GM23338 (cell line): ENCODE measurements around the gene FZD2.

ENCODE experiments used
- CREB1 ChIP-seq: fragments of 250-450 bp; sonication (Bioruptor Pico); IDR thresholded peaks from 2 replicates; pipeline ENCODE4 v1.5.0; 2020; ENCODE audit warnings: low read depth, mild to moderate bottlenecking, moderate library complexity
- CTCF ChIP-seq, 2 experiments: fragments of 200-600 bp in 1 of 2; sonication (generic) in 1 of 2; conservative IDR thresholded peaks; 2 replicates each; pipeline versions ENCODE4 v1.5.1 to v1.6.1; 2016 to 2017; ENCODE audit warnings: antibody characterized with exemption in 2 of 2, low read depth in 2 of 2, mild to moderate bottlenecking in 2 of 2, moderate library complexity in 1 of 2
- EZH2 ChIP-seq: fragments of 200-600 bp; sonication (generic); IDR thresholded peaks from one replicate; pipeline ENCODE4 v1.8.0; 2017; ENCODE audit warnings: antibody characterized with exemption, mild to moderate bottlenecking, low read depth; ENCODE audit not compliant: unreplicated experiment
- EZH2phosphoT487 ChIP-seq: fragments of 200-600 bp; sonication (generic); IDR thresholded peaks from one replicate; pipeline ENCODE4 v1.8.1; 2018; ENCODE audit warnings: antibody characterized with exemption; ENCODE audit not compliant: unreplicated experiment
- NANOG ChIP-seq: IDR thresholded peaks from 2 replicates; pipeline ENCODE4 v1.6.1; 2016; ENCODE audit warnings: antibody characterized with exemption, borderline replicate concordance
- REST ChIP-seq: IDR thresholded peaks from one replicate; pipeline ENCODE4 v1.6.1; 2018; ENCODE audit warnings: antibody characterized with exemption; ENCODE audit not compliant: unreplicated experiment

- TF ChIP-seq CTCF (conservative IDR thresholded peaks at IDR 0.05; ENCODE audit: low read depth in 2 of 2) (no peak), EZH2 (no peak), CREB1 (CRISPR knock-in tag) (no peak), REST (no peak), EZH2phosphoT487 (no peak), NANOG (no peak)
Measured at GRCh38 chr17:44607836-44608690, 50.8 kb downstream of the FZD2 start.
